ENCODE results near the gene REEP6. TPM values are rescaled to one million over a fixed set of nuclear protein-coding genes. Genes with fewer than 3 reads are reported as not detected.

Gene REEP6
- total RNA-seq, 1 experiment from 2014 or later: 9.2 TPM

- Histone ChIP-seq H3K4me1 (ENCODE audit: control insufficient read depth, insufficient read depth, low read length) (no peaks in the 10 kb centered on the region), H3K27ac (ENCODE audit: low read length) (no peak overlapping the region), H3K9me3 (ENCODE audit: control insufficient read depth, insufficient read depth, low read depth, low read length) (no peaks in the 10 kb centered on the region), H3K27me3 (ENCODE audit: control insufficient read depth, insufficient read depth, low read length) (no peaks in the 10 kb centered on the region), H3K4me3 (ENCODE audit: low read depth in 2 of 2, low read length in 2 of 2) (no peak overlapping the region), H3K36me3 (ENCODE audit: control insufficient read depth, insufficient read depth, low read length) (no peaks in the 10 kb centered on the region)
- ChIA-PET CTCF (no interaction called here), POLR2A (no interaction called here)
- no TSS peak for BruUV-seq (replicated peaks)
- in situ Hi-C loops (cut with HindIII; ENCODE audit: low pct_unique_long_range_greater_than_20kb, low sequenced_read_pairs): no loop called here
- TF ChIP-seq TCF7L2 (IDR thresholded peaks at IDR 0.05; ENCODE audit: low read depth, low read length): no peak
- TF ChIP-seq SIN3A (IDR thresholded peaks at IDR 0.05; ENCODE audit: borderline replicate concordance, insufficient read depth, low read depth, low read length): no peak
- no peak for TF ChIP-seq CTCF (IDR thresholded peaks at IDR 0.05)
- no peak for TF ChIP-seq POLR2AphosphoS5 (IDR thresholded peaks at IDR 0.05; ENCODE audit: low read depth, low read length)
- TF ChIP-seq, protein P1, sequence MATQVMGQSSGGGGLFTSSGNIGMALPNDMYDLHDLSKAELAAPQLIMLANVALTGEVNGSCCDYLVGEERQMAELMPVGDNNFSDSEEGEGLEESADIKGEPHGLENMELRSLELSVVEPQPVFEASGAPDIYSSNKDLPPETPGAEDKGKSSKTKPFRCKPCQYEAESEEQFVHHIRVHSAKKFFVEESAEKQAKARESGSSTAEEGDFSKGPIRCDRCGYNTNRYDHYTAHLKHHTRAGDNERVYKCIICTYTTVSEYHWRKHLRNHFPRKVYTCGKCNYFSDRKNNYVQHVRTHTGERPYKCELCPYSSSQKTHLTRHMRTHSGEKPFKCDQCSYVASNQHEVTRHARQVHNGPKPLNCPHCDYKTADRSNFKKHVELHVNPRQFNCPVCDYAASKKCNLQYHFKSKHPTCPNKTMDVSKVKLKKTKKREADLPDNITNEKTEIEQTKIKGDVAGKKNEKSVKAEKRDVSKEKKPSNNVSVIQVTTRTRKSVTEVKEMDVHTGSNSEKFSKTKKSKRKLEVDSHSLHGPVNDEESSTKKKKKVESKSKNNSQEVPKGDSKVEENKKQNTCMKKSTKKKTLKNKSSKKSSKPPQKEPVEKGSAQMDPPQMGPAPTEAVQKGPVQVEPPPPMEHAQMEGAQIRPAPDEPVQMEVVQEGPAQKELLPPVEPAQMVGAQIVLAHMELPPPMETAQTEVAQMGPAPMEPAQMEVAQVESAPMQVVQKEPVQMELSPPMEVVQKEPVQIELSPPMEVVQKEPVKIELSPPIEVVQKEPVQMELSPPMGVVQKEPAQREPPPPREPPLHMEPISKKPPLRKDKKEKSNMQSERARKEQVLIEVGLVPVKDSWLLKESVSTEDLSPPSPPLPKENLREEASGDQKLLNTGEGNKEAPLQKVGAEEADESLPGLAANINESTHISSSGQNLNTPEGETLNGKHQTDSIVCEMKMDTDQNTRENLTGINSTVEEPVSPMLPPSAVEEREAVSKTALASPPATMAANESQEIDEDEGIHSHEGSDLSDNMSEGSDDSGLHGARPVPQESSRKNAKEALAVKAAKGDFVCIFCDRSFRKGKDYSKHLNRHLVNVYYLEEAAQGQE (IDR thresholded peaks at IDR 0.05; ENCODE audit: insufficient read depth in 1 of 2, low read depth in 2 of 2, low read length in 1 of 2): no peak
- ATAC-seq (no peak), DNase-seq (ENCODE audit: low read depth, low spot score) (no peak)
- intact Hi-C loops (cut with micrococcal nuclease; ENCODE audit: unreplicated experiment): no loop called here
These were observed 10.2 kb downstream of the REEP6 start for GRCh38 chr19:1501200-1501595.

DNA sequence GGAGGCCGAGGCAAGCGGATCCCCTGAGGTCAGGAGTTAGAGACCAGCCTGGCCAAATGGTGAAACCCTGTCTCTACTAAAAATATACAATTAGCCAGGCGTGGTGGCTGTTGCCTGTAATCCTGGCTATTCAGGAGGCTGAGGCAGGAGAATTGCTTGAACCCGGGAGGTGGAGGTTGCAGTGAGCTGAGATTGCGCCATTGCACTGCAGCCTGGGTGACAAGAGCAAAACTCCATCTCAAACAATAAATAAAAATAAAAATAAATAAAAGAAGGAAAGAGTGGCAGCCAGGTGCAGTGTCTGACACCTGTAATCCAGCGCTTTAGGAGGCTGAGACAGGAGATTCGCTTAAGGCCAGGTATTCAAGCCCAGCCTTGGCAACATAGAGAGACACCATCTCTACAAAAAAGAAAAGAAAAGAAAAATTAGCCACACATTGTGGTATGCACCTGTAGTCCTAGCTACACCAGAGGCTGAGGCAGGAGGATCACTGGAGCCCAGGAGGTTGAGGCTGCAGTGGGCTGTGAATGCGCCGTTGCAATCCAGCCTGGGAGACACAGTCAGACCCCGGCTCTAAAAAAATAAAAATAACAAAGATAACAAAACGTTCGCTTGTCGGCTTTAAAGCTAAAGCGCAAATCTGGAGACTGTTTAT, 11.6 kb downstream of the REEP6 start:
- CTCF ChIA-PET: interaction anchor here (0.7 kb wide), 1 partner anchor 316 kb away, joined by 4 read pairs; no protein-coding TSS in a partner anchor
- Histone ChIP-seq H3K36me3 (ENCODE audit: control insufficient read depth, insufficient read depth, low read length) (no peaks in the 10 kb centered on the region), H3K27me3 (ENCODE audit: control insufficient read depth, insufficient read depth, low read length) (no peaks in the 10 kb centered on the region), H3K4me1 (ENCODE audit: control insufficient read depth, insufficient read depth, low read length) (no peaks in the 10 kb centered on the region), H3K27ac (ENCODE audit: low read length) (no peak overlapping the region), H3K4me3 (ENCODE audit: low read depth in 2 of 2, low read length in 2 of 2) (no peak overlapping the region; a peak in 1 of 4 replicates), H3K9me3 (ENCODE audit: control insufficient read depth, insufficient read depth, low read depth, low read length) (no peaks in the 10 kb centered on the region)
- ATAC-seq (no peak), DNase-seq (ENCODE audit: low read depth, low spot score) (no peak)
- TF ChIP-seq, protein P1 (IDR thresholded peaks at IDR 0.05; ENCODE audit: insufficient read depth in 1 of 2, low read depth in 2 of 2, low read length in 1 of 2): no peak
- TF ChIP-seq SIN3A (IDR thresholded peaks at IDR 0.05; ENCODE audit: borderline replicate concordance, insufficient read depth, low read depth, low read length) (no peak), POLR2AphosphoS5 (IDR thresholded peaks at IDR 0.05; ENCODE audit: low read depth, low read length) (no peak), CTCF (IDR thresholded peaks at IDR 0.05) (no peak), TCF7L2 (IDR thresholded peaks at IDR 0.05; ENCODE audit: low read depth, low read length) (no peak)
- in situ Hi-C loops (cut with HindIII; ENCODE audit: low pct_unique_long_range_greater_than_20kb, low sequenced_read_pairs): no loop called here
- intact Hi-C loops (cut with micrococcal nuclease; ENCODE audit: unreplicated experiment): no loop called here
- BruUV-seq (replicated peaks): no TSS peak
- POLR2A ChIA-PET: no interaction called here

Data from Panc1 (cell line).